ENCODE data around the gene PDIK1L. TPM values are rescaled to one million over a fixed set of nuclear protein-coding genes. Genes with fewer than 3 reads are reported as not detected.

Gene PDIK1L
- 10 to 100 TPM; 15.4 to 15.7 TPM for total RNA-seq

- POLR2A ChIA-PET, result interaction anchor here (0.6 to 0.9 kb wide), 6 partner anchors 10 to 124 kb away, joined by 3 to 4 read pairs (median 3); partner anchors contain the start of gene ZNF593OS
- CTCF ChIA-PET, result interaction anchor here (0.9 to 1.0 kb wide), 2 partner anchors 27 to 33 kb away, joined by 4 read pairs; no protein-coding TSS in a partner anchor
These were observed at the start of gene PDIK1L for GRCh38 chr1:26111530-26112406. Gene PDIK1L, plus strand, starts transcription at chr1:26111824. Its CDS starts 2,485 bp downstream, at chr1:26114309.

GRCh38 chr1:26064553-26064952, 47.1 kb upstream of the PDIK1L start:
- CTCF ChIA-PET, result interaction anchor here (0.6 kb wide), 1 partner anchor 28 kb away, joined by 3 read pairs; no protein-coding TSS in a partner anchor
- POLR2A ChIA-PET, result no interaction called here

- ChIA-PET CTCF (interaction anchor here (0.5 to 1.8 kb wide), 5 partner anchors 30 to 1542 kb away, joined by 3 to 9 read pairs (median 3); partner anchors contain the start of gene SELENON), POLR2A (no interaction called here)
These were observed 45.5 kb upstream of the PDIK1L start for GRCh38 chr1:26066160-26066559.

- ChIA-PET POLR2A (no interaction called here), CTCF (interaction anchor here (0.6 to 1.8 kb wide), 3 partner anchors 18 to 78 kb away, joined by 3 to 6 read pairs (median 5); no protein-coding TSS in a partner anchor)
These were observed 44.8 kb upstream of the PDIK1L start for GRCh38 chr1:26066857-26067256.

- ChIA-PET POLR2A (no interaction called here), CTCF (interaction anchor here (1.8 kb wide), 1 partner anchor 32 kb away, joined by 6 read pairs; no protein-coding TSS in a partner anchor)
These were observed 44.2 kb upstream of the PDIK1L start, which contains the start of gene TRIM63 for GRCh38 chr1:26067432-26067911. Gene TRIM63, minus strand, starts transcription at chr1:26067630. Its CDS starts 136 bp downstream, at chr1:26067494.

GRCh38 chr1:26069941-26070295, 41.7 kb upstream of the PDIK1L start:
- ChIA-PET CTCF (no interaction called here), POLR2A (no interaction called here)

GRCh38 chr1:26070296-26070962, 41.2 kb upstream of the PDIK1L start:
- CTCF ChIA-PET, result no interaction called here
- POLR2A ChIA-PET, result no interaction called here

GRCh38 chr1:26070963-26071342, 40.7 kb upstream of the PDIK1L start:
- ChIA-PET CTCF (no interaction called here), POLR2A (no interaction called here)

GRCh38 chr1:26072305-26072704, 39.3 kb upstream of the PDIK1L start:
- CTCF ChIA-PET, result no interaction called here
- POLR2A ChIA-PET, result no interaction called here

- ChIA-PET POLR2A (no interaction called here), CTCF (no interaction called here)
These were observed 36.0 kb upstream of the PDIK1L start for GRCh38 chr1:26075421-26076144.

GRCh38 chr1:26077524-26077923, 34.1 kb upstream of the PDIK1L start:
- CTCF ChIA-PET, result no interaction called here
- POLR2A ChIA-PET, result no interaction called here

GRCh38 chr1:26078286-26079177, 33.1 kb upstream of the PDIK1L start:
- POLR2A ChIA-PET, result interaction anchor here (0.7 kb wide), 1 partner anchor 22 kb away, joined by 6 read pairs; no protein-coding TSS in a partner anchor
- CTCF ChIA-PET, result no interaction called here

- ChIA-PET CTCF (no interaction called here), POLR2A (no interaction called here)
These were observed 32.5 kb upstream of the PDIK1L start for GRCh38 chr1:26079178-26079563.

GRCh38 chr1:26079960-26080814, 31.4 kb upstream of the PDIK1L start:
- ChIA-PET POLR2A (no interaction called here), CTCF (no interaction called here)

GRCh38 chr1:26081267-26082019, 30.2 kb upstream of the PDIK1L start:
- ChIA-PET CTCF (no interaction called here), POLR2A (no interaction called here)

GRCh38 chr1:26082020-26082350, 29.6 kb upstream of the PDIK1L start:
- CTCF ChIA-PET, result no interaction called here
- POLR2A ChIA-PET, result no interaction called here

GRCh38 chr1:26083208-26083607, 28.4 kb upstream of the PDIK1L start:
- ChIA-PET POLR2A (no interaction called here), CTCF (no interaction called here)
